Femur (tissue), 1 donor: ENCODE measurements around the gene TMPRSS3.

Experiments
- DNase-seq: peaks from one replicate; pipeline ENCODE4 v3.0.0-alpha.2; 2017

The TMPRSS3 gene

DNA sequence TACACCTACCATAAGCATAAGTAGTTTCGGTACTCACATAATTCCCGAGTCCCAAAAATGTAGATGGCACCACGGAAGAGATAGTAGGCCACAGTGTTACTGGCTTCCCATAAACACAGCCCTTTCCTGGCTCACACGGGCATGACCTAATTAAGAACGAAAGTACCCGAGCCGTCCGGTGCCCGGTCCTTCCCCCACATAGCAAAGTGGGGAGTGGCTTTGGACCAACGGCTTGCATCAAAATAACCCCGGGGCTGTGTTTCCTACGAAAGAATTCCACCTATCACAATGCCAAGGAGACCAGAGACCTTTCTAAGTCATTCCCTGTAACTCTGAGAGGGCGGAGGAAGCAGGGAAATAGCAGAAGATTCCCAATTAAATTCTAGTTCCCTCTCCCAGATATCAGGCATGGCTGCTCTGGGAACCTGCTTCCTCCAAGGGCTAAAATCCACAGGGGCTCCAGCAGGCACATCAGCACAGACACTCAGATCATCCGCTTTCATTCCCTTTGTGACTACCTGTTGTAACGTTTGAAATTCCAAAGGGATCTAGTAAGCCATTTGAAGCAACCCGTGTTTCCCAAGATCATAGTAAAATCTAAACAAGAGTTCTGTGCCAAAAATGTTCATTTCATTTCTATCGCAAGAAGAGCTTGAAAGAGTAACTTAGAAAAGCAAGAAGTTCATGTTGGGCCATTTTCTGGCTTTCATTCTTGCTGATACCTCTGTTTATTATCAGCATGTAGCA lies at the start of gene TMPRSS3:
Gene TMPRSS3, minus strand, starts transcription at position 148 of the 747 bp plus-strand sequence. CDS start 635 bp downstream, outside the sequence.
- no peak for DNase-seq

DNA sequence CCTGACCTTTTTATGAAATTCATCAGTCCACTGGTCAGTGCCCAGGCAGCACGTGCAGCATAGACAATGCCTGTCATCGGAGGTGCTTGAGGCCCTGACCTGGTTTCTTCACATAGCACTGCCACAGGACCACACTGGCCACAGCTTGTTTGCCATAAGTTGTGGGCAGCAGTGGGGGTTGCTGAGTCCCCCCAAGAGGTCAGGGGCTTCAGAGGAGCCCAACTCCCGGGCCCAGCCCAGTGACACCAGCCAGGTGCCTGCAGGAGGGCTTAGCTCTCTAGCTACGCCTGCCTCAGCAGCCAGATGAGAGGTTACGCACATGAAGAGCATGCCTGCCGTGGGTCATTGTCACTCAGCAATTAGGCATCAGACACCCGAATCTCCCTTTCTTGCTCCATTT lies 49.5 kb upstream of the TMPRSS3 start:
- DNase-seq: no peak

DNA sequence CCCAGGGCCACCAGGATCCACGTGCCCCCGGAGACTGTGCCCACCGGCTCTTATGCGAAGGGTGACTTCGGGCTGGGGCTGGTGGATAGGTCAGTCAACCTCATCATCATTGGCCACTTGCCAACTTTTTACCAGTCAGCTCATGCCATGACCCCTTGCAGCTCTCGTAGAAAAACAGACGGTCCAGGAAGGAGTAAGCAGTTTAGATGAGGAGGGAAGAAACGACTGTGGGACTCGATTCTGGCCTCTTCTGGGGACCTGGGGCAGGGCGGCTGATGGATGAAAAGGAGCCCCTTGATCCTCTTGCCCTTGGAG lies 48.9 kb upstream of the TMPRSS3 start:
- DNase-seq: no peak

DNA sequence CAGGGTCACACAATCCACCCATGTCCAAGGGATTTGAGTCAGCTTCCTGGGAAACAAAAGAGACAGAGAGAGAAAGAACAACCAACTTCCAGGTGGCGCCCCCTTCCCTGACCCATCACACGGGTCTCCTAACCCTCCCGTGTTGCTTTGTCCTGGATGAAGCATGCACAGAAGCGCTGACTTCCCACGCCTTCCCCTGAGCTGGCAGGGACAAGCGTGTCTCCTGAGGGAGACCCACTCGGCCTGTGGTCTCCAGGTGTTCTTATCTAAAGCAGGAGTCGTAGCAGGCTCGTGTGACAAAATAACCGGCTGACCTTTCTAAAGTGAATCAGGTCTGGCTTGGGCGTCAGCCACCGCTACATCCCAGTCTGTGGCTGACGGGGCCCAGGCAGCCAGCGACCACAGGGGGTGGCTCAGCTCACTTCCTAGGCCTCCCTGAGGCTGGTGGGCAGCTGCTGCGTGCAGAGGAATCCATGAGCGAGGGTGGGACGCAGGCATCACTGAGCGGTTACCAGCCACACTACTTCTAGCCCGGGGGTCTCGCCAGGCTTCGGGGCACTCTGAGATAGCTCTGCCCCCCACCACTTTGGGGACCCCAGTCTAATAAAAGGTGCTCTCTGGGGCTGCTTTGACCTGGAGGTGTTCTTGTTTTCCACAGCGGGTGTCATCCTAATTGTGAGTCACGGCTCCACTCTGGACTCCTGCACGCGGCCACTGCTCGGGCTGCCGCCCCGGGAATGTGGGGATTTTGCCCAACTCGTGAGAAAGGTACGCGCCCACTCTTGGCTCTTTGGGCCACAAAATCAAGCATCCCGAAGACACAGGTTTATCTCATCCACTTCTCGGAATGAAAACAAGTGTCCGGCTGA lies 48.3 kb upstream of the TMPRSS3 start:
- no peak for DNase-seq

DNA sequence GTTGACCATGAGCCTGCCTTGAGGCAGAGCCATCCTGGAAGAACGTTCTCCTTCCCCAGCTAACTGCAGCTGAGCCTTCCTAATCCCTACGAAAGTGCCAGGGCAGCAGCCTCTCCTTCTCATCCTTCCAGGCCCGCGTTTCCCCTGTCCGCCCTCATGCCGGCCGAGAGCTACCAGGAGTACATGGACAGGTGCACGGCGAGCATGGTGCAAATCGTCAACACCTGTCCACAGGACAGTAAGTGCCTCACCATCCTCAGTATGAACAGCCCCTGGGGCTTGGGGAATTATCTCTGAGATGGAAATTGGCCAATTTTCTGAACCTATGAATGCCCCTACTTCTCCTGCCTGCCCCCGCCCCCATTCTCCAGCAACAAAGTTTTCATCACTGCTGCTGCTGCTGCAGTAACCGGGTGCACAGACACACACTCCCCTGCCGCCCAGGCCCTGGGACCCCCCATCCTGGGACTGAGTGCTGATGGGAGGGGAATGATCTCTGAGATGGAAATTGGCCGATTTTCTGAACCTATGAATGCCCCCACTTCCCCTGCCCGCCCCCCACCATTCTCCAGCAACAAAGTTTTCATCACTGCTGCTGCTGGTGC lies 47.4 kb upstream of the TMPRSS3 start:
- DNase-seq: no peak

DNA sequence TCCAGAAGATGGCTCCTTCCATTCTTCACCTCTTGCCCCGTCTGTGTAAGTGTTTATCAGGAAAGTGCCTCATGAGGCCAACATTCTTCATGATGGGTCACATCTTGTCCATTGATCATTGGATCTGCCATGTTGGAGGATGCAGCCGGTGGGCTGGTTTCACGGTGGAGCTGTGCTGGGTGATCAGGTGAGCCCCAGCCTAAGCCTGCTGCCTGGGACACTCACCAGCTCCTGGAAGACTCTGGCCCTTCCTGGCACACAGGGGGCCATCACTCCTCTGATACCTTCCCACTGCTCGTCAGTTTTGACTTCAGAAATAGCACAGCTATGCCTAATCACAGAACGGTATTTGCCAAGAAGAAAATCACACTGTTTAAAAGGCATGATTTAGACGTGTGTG lies 46.1 kb upstream of the TMPRSS3 start:
- no peak for DNase-seq

DNA sequence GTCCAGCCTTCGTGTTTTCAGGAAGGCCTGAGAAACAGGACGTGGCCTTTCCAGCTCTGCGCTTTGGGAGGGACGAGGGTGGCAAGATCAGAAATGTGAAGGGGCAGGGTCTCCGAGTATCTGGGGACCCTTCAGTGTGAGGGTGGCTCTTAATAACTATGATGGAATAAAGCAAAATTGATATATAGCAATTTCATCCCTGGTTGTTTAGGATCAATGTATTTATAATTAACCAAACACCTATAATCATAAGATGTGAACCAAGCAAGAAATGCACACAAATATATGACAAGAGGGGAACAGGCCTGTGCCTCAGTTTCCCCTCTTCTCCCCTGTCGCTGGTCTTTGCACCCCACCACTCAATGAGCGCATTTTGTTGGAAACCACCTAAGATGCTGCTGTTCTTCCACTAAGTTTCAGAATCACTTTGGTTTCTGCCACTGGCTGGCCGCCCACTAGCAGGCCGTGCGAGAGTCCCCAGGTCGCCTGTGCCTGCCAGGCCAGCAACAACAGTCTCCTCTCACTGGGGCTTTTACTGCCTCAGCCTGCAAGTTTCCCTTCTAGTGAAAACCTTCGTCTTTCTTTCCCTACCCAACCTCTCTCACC lies 44.4 kb upstream of the TMPRSS3 start:
- DNase-seq: no peak

DNA sequence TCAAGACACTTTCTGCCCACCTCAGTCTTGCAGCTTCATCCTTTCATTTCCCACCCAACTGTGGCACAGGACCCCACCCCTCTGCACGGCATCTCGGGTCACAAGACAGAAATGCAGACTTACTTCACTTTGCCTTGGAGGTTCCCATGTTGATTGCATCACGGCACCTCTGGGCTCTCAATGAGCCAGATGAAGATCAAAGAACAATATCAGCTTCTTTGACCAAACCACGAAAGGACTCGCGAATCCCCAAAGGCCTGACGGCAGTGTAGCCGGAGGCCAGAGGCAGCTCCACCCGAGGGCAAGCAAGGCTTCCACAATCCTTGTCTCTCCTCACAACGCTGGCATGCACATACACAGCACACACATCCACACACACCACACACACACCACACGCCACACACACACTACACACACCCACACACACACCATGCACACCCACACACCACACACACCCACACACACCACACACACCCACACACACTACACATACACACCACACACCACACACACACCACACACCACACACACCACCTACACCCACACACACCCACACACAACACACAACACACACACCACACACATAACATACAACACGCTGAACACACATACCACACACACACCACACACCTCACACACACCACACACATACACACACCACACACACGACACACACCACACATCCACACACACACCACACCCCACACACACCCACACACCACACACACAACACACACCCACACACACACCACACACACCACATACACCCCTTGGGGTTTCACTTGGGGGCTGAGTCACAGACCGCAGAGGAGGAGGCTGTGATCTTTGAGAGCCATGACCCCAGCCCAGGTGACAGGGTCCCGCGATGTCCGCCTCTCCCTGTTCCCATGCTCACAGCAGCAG lies 43.7 kb upstream of the TMPRSS3 start:
- no peak for DNase-seq

DNA sequence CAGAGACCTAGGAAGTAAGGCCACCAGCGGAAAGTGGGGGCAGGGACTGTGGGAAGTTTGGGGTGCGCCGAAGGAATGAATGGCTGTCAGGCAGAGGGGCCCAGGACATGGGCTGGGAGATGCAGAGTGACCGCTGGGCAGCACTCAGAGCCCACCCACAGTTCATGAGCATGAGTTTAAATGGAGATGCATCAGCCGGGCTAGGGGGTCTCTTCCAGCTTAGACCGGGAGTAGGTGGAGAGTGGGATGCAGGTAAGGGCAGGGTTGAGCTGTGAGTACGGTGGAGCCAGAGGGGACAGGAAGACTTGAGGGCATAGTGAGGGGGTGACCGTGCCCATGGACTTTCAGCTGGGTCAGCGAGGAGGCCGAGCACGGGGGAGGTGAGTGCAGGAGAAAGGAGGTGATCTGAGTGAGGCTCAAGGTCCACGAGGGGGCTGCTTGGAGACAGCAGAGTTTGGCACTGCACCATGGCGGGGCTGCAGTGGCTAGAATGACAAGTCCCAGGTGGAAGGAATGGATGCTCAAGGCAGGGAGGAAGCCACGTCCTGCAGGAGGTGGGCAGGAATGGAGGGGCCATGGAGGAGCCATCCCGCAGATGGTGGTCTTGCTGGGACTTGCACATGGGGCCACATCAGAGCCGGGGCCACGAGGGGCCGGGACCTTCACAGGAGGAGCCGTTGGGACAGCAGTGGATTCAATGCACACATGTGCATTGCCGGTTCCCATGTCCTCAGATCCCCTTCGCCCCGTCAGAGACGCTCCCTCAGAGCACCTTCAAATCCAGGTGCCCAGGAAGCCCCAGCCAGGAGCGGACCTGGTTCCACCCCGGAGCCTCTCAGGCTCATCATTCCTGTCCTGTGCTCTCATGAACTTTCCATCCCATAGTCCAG lies 42.7 kb upstream of the TMPRSS3 start:
- no peak for DNase-seq

DNA sequence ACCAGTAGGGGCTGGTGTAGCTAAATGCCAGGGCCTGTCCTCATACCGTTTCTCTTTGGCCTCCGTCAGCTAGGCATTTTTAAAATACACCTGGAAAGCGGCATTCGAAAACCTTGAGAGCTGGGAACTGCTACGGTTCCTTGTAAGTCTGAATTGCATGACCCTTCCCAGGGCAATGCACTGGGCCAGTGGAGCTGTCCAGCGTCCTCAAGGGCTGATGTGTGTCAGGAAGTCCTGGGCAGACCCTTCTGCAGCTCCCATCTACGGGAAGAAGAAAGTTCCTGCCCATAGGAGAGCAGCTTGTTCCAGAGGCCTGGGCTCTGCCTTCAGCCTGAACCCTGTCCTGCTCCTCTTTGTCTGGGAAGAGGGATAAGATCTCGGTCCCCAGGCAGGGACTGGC lies 41.9 kb upstream of the TMPRSS3 start:
- peak; percentile 44 for DNase-seq

DNA sequence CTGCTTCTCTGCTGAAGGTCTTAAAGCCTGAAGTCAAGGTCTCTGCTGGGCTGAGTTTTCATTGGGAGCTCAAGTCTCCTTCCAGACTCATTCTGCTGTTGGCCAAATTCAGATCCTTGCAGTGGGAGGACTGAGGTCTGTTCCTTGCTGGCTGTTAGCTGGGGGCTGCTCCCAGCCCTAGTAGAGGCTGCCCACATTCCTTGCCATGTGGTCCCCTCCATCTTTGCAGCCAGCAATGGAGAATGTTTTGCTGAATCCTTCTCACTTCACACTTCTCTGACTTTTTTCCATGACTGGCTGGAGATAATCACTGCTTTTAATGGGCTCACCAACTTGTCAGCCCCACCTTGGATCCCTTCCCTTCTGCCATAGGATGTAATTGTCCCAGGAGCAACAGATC lies 41.1 kb upstream of the TMPRSS3 start:
- no peak for DNase-seq

DNA sequence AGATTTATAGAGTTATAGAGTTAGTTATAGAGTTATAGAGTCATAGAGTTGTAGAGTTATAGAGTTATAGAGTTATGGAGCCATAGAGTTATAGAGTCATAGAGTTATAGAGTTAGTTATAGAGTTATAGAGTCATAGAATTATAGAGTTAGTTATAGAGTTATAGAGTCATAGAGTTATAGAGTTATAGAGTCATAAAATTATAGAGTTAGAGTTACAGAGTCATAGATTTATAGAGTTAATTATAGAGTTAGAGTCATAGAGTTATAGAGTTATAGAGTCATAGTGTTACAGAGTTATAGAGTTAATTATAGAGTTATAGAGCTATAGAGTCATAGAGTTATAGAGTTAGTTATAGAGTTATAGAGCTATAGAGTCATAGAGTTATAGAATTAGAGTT lies 40.0 kb upstream of the TMPRSS3 start:
- no peak for DNase-seq

DNA sequence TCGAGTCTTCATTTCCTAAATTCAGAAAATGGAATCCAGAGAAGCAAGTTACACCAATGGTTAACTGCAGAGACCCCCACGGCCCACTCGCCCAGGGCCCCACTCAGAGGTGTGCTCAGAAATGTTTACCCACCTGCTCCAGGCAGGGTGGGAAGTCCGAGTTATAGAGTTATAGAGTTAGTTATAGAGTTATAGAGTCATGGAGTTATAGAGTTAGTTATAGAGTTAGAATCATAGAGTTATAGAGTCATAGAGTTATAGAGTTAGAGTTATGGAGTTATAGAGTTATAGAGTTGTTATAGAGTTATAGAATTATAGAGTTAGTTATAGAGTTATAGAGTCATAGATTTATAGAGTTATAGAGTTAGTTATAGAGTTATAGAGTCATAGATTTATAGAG lies 39.5 kb upstream of the TMPRSS3 start:
- DNase-seq: no peak

DNA sequence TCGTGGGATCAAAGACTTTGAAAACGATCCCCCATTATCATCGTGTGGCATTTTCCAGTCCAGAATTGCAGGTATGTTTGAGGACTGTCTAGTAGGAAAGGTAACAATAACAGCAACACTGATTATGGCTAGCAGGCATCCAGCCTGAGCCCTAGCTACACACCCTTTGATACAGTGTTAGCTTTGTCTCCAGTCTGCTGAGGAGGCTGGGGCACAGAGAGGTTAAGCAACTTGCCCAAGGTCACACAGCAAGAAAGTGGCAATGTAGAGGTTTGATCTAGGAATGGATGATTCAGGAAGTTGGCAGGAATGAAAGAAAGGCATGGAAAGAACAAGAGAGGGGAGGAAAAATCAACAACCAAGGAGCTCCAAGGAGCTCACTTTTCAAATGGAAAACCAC lies 39.0 kb upstream of the TMPRSS3 start:
- DNase-seq: no peak

DNA sequence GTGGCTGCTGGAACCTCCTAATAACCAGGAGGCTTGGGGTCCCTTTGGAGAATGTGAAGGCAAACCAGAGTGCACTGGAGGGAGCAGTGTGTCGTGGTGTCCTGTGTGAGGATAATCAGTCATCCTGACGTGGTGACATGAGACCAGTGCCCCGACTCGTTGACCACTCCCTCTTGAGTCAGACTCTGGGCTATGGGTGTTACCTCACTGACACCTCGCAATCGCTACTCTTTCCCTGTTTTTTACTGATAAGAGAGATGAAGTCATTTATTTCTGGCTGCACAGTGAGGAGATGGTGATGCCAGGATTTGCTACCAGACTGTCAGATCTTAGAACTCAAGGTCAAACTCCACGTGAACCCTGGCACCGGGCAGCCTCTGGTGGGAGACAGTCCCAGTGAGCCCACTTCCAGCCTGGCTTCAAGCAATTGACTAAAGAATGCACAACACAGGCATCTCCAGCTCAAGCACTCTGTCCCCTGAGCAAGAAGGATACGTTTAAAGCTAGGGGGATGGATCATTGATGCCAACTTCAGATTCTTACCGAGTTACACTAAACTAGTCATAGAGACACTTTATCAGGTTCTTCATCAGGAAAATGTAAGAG lies 38.2 kb upstream of the TMPRSS3 start:
- no peak for DNase-seq

DNA sequence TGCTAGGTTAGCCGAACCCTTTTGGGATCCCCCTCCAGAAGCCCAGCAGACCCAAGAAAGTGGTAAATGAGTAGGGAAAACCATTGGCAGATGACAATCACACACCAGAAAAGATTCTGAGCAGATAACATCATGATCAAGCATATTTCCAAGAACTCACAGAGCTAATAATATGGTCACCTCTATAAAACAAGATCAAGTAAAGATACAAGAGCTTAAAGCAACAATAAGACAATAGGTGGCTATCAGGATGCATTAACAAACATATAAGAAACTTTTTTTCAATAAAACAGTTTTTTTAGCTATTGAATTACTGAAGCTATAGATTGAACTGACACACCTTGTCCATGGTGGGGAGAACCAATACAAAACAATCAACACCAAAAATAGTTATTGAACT lies 36.8 kb upstream of the TMPRSS3 start:
- DNase-seq: no peak

DNA sequence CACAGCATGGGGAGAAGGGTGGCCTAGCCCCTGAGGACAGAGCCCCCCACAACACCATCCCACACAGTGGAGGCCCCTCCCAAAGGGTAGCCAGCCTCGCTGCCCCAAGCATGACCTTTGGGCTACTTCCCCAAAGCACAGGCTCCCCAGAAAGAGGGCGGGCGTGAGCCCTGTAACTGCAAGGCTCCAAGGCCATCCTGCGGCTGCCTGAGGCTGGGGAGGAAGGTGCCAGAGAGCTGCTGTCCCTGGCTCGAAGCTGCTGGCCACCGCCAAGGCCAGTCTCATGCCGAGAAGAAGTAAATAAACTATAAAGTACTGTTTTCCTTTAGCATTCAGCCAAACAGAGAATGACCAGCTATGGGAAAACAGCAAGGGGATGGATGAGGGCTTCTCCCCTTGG lies 35.3 kb upstream of the TMPRSS3 start:
- no peak for DNase-seq

DNA sequence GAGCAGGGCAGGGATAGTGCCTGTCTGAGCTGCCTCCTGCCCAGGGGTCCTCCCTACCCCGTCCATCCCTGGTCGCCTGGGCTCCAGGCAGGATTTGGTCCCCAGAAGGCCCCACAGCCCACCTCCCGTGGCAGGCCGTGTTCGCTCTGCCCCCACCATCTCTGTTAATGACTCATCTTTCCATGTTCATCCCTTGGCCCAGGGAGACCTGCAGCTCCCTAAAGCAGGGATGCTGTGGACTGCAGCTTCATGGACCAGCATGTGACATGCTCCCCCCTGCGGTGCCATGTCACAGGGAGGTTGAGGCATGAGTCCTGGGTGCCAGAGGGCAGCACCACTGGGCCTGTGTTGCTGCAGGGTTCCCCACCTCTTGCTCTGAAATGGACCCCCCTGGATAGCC lies 34.7 kb upstream of the TMPRSS3 start:
- no peak for DNase-seq

DNA sequence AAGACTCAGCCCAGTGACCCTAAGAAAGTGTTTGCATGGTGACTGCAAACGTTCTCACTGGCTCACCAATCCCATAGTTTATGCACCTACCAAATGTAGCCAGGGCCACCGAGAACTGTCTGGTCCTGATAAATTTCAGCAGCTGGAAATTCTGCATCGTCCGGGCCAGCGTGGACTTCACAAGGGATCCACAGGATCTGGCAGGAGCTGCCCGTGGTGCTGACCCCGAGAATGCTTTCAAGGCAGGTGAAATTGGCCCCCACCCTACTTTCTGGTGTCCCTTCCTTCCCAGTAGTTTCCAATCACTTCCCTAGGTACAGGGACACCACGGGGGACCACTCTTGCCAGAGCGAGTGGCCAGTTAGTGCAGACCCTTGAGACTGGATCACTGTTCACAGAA lies 34.0 kb upstream of the TMPRSS3 start:
- no peak for DNase-seq

DNA sequence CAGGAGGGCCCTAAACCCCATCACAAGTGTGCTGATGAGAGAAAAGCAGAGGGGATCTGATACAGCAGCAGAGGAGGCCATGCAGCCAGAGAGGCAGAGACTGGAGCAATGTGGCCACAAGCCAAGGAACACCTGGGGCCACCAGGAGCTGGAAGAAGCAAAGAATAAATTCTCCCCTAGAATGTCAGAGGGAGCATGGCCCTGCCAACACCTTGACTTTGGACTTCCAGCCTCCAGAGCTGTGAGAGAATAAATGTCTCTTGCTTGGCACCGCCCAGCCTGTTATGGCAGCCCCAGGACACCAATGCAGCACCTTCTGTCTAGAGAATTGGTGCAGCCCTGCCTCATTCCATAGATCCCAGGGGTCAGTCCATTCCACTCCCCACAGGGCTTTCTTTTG lies 33.2 kb upstream of the TMPRSS3 start:
- DNase-seq: no peak

DNA sequence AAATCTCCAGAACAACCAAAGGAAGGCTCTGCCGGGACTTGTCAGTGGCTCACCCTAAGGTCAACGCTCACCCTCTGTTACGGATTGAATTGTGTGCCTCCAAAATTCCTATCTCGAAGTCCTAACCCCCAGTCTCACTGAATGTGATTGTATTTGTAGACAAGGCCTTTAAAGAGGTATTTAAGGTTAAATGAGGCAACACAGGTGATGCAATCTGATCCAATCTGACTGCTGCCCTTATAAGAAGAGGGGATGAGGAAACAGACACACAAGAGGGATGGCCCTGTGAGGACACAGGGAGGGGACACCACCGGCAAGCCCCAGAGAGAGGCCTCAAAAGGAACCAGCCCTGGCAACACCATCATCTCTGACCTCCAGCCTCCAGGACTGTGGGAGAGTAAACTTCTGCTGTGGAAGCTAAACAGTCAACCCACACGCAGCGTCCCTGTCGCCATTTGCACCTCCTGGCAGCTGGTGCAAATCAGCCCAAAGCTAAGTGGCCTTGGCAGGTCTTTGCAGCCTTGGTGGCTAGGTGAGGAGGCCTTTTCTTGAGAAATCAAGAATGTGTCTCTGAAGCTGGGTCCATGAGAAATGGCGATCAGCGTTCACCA lies 32.1 kb upstream of the TMPRSS3 start:
- DNase-seq: no peak
